Endothelial cell (in vitro differentiated cells): Measurements from ENCODE around the gene SEMA3A. TPM values are rescaled to one million over a fixed set of nuclear protein-coding genes. Genes with fewer than 3 reads are reported as not detected.

Experiments
- DNase-seq: peaks from one replicate; pipeline ENCODE4 v3.0.0; 2021; ENCODE audit warnings: low spot score
- H3K27ac Mint-ChIP-seq: one replicate; pipeline ENCODE4 v1.8.0; 2021; ENCODE audit warnings: mixed read lengths, inconsistent platforms; ENCODE audit not compliant: unreplicated experiment
- H3K27me3 Mint-ChIP-seq: one replicate; pipeline ENCODE4 v1.8.0; 2021; ENCODE audit warnings: mild to moderate bottlenecking, moderate library complexity, mixed read lengths, inconsistent platforms; ENCODE audit not compliant: unreplicated experiment
- H3K36me3 Mint-ChIP-seq: one replicate; pipeline ENCODE4 v1.8.0; 2021; ENCODE audit warnings: mild to moderate bottlenecking, low read depth, mixed read lengths, inconsistent platforms; ENCODE audit not compliant: unreplicated experiment
- H3K4me1 Mint-ChIP-seq: one replicate; pipeline ENCODE4 v1.8.0; 2021; ENCODE audit warnings: mild to moderate bottlenecking, mixed read lengths, inconsistent platforms; ENCODE audit not compliant: unreplicated experiment
- H3K4me3 Mint-ChIP-seq: one replicate; pipeline ENCODE4 v1.8.0; 2021; ENCODE audit warnings: mild to moderate bottlenecking, mixed read lengths, inconsistent platforms; ENCODE audit not compliant: unreplicated experiment
- H3K9me3 Mint-ChIP-seq: one replicate; pipeline ENCODE4 v1.8.0; 2021; ENCODE audit warnings: mixed read lengths, inconsistent platforms; ENCODE audit not compliant: unreplicated experiment
- total RNA-seq: library from RNA; stranded (reverse); fragmentation: NEBNext Ultra II Directional; extraction: Animal tissue kit (Norgen Biotek cat#: 25700); gene quantifications from one replicate; pipeline ENCODE4 v1.2.1, GENCODE V29; 2021; ENCODE audit not compliant: unreplicated experiment
- TF ChIP-seq, protein P1 (sequence below): fragments of 200-600 bp; sonication (generic); IDR thresholded peaks from one replicate; pipeline ENCODE4 v1.5.0; 2021; ENCODE audit warnings: antibody characterized with exemption; ENCODE audit not compliant: unreplicated experiment

SEMA3A gene
- total RNA-seq, 1 donor from 2014 or later: 8.5 TPM

DNA sequence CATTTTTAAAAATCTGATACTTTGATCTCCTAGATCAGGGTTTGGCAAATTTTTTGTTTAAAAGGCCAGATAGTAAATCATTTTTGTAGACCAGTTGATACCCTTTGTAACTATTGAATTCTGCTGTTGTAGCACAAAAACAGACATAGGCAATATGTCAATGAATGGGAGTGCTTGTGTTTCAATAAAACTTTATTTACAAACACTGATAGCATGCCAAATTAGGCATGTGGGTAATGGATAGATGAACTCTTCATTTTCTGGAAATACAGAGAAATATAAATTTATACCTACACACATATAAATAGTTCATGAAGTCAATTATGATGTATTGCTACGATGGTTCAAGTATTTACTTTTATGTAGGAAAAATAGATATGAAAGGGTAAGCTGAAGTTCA lies 60.4 kb downstream of the SEMA3A start:
- Mint-ChIP-seq H3K9me3 (no peaks in the 10 kb centered on the region), H3K4me3 (no peak overlapping the region)

DNA sequence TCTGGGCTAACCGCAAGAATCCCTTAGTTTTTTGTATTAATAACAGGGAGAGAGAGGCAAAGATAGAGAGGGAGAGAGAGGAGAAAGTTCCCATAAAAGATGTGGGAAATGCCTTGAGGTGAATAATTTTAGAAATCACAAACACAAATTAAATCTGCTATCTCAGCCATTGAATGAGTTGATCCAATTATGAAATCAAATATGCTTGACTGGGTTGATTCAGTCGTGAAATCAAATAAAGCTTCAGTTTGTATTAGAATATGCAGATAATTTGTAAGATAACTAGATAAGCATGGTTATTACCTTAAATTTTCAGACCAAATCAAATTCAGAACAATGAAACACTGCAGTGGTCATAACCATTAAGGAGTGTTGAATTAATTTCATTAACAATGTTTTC lies 68.9 kb downstream of the SEMA3A start:
- Mint-ChIP-seq H3K27me3 (no peaks in the 10 kb centered on the region), H3K36me3 (no peaks in the 10 kb centered on the region), H3K4me3 (no peak overlapping the region), H3K4me1 (peaks cover 10% of the 10 kb centered on the region), H3K27ac (no peak overlapping the region), H3K9me3 (no peaks in the 10 kb centered on the region)
- no peak for DNase-seq
- TF ChIP-seq, protein P1, sequence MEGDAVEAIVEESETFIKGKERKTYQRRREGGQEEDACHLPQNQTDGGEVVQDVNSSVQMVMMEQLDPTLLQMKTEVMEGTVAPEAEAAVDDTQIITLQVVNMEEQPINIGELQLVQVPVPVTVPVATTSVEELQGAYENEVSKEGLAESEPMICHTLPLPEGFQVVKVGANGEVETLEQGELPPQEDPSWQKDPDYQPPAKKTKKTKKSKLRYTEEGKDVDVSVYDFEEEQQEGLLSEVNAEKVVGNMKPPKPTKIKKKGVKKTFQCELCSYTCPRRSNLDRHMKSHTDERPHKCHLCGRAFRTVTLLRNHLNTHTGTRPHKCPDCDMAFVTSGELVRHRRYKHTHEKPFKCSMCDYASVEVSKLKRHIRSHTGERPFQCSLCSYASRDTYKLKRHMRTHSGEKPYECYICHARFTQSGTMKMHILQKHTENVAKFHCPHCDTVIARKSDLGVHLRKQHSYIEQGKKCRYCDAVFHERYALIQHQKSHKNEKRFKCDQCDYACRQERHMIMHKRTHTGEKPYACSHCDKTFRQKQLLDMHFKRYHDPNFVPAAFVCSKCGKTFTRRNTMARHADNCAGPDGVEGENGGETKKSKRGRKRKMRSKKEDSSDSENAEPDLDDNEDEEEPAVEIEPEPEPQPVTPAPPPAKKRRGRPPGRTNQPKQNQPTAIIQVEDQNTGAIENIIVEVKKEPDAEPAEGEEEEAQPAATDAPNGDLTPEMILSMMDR: no peak

More for the DNA sequence above, 60.4 kb downstream of the SEMA3A start:
- TF ChIP-seq, protein P1: no peak
- no peaks in the 10 kb centered on the region for H3K27me3 Mint-ChIP-seq
- no peaks in the 10 kb centered on the region for H3K4me1 Mint-ChIP-seq
- no peaks in the 10 kb centered on the region for H3K36me3 Mint-ChIP-seq
- DNase-seq: no peak
- no peak overlapping the region for H3K27ac Mint-ChIP-seq

DNA sequence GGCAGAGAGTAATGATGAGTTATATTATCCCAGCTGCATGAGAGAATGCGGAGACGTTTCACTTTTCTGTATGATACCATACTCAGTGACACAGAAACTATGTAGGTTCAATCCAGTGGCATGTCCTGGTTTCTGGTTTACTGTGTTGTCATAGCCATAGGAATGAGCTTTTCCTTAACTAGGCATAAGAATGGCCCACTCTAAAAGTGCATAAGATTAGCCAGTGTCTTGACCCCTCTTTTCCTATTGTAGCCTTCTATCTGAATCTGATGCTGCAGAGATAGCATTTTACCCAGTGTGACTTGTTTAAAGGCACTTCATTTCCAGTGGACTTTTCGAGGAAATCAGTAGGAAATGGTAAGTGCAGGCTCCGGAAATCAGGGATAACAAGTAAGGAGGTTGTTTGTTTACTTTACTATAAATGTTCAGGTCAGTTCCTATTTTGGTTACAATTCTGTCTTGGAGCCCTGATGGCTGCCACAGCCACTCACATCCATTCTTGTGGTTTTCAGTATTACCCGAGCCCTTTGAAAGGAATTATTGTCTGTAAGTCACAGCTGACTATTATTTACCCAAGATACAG lies 70.5 kb downstream of the SEMA3A start:
- Mint-ChIP-seq H3K9me3 (no peaks in the 10 kb centered on the region), H3K36me3 (no peaks in the 10 kb centered on the region), H3K4me3 (no peak overlapping the region), H3K27me3 (no peaks in the 10 kb centered on the region), H3K4me1 (peaks cover 10% of the 10 kb centered on the region), H3K27ac (peak overlapping the region; percentile 32)
- DNase-seq: no peak
- TF ChIP-seq, protein P1: no peak

DNA sequence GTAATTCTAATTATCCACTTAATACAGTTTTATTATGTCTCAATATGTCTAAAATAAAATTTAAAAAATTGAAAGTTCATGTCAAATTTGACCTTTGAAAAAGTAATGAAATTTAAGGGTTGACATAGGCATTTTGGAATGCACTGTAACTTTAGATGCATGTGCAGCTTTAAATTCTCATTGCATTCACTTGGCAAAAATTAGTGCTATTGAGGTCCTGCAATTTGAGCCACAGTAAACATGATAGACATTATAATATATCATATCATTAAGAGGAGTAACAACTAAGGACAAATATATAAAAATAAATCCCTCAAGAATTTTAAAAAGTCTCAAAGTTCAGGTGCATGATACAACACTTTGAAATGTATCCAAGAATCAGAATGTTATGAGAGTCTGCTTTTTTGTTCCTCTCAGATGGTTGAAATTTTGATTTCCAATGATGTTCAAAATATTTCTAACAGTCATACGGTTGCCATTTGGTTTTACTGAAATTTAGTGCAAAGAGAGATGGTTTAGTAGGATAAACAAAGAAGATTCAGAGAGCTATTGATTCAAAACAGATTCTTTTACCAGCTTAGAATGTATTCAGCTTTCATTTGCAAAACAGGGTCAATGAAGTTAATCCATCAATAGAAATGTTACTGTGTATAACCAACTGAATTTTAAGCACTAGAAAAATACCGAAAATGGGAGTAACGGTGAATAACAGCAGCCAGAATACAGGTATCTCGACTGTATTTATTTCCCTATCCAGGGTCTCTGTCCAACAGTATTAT lies 71.8 kb downstream of the SEMA3A start:
- Mint-ChIP-seq H3K4me1 (peaks cover 7% of the 10 kb centered on the region), H3K9me3 (no peaks in the 10 kb centered on the region), H3K27me3 (no peaks in the 10 kb centered on the region), H3K4me3 (no peak overlapping the region), H3K36me3 (no peaks in the 10 kb centered on the region), H3K27ac (no peak overlapping the region)
- DNase-seq: no peak
- TF ChIP-seq, protein P1: no peak

DNA sequence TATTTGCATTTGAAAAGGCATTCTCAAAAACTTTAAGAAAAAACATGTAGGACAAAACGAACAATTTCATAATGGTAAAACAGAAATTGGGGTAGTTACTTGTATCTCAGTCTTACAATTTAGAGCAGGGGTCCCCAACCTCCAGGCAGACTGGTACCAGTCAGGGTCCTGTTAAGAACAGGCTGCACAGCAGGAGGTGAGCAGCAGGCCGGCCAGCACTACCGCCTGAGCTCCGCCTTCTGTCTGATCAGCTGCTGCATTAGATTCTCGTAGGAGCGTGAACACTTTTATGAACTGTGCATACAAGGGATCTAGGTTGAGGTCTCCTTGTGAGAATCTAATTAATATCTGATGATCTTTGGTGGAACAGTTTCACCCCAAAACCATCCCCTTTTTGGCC lies 77.3 kb downstream of the SEMA3A start:
- DNase-seq: no peak
- TF ChIP-seq, protein P1: no peak
- H3K4me3 Mint-ChIP-seq: no peak overlapping the region
- H3K4me1 Mint-ChIP-seq: peaks cover 26% of the 10 kb centered on the region
- no peaks in the 10 kb centered on the region for H3K36me3 Mint-ChIP-seq
- no peak overlapping the region for H3K27ac Mint-ChIP-seq
- H3K27me3 Mint-ChIP-seq: no peaks in the 10 kb centered on the region
- no peaks in the 10 kb centered on the region for H3K9me3 Mint-ChIP-seq
